ENCODE measurements around the gene DIS3L2. TPM values are rescaled to one million over a fixed set of nuclear protein-coding genes. Genes with fewer than 3 reads are reported as not detected.

Gene DIS3L2
- total RNA-seq, 4 donors from 2014 or later = 22.2 to 31.6 (median 27.8) TPM

- no peak for ATAC-seq (ENCODE audit: low FRiP score)
- TF ChIP-seq CTCF (IDR thresholded peaks at IDR 0.05) = no peak
- no peak for DNase-seq (ENCODE audit: low spot score)
Observed at GRCh38 chr2:231930593-231931281, 30.8 kb upstream of the DIS3L2 start.

GRCh38 chr2:231931481-231931915, 30.0 kb upstream of the DIS3L2 start:
- TF ChIP-seq CTCF (IDR thresholded peaks at IDR 0.05) = no peak
- ATAC-seq (ENCODE audit: low FRiP score) = no peak
- DNase-seq (ENCODE audit: low spot score) = no peak

GRCh38 chr2:231932711-231932970, 28.9 kb upstream of the DIS3L2 start:
- DNase-seq (ENCODE audit: low spot score) = no peak
- no peak for ATAC-seq (ENCODE audit: low FRiP score)
- TF ChIP-seq CTCF (IDR thresholded peaks at IDR 0.05) = no peak

GRCh38 chr2:231932985-231933915, 28.3 kb upstream of the DIS3L2 start:
- no peak for DNase-seq (ENCODE audit: low spot score)
- no peak for TF ChIP-seq CTCF (IDR thresholded peaks at IDR 0.05)
- ATAC-seq (ENCODE audit: low FRiP score) = no peak

- no peak for TF ChIP-seq CTCF (IDR thresholded peaks at IDR 0.05)
- no peak for ATAC-seq (ENCODE audit: low FRiP score)
- no peak for DNase-seq (ENCODE audit: low spot score)
Observed at GRCh38 chr2:231933916-231934401, 27.6 kb upstream of the DIS3L2 start.

GRCh38 chr2:231934441-231935206, 26.9 kb upstream of the DIS3L2 start:
- no peak for TF ChIP-seq CTCF (IDR thresholded peaks at IDR 0.05)
- ATAC-seq (ENCODE audit: low FRiP score) = no peak
- DNase-seq (ENCODE audit: low spot score) = no peak

All from omental fat pad (tissue), 4 donors.